GM18526 (cell line): ENCODE data around the gene PCDHB6.
"Not testable (repeated sequence)": the region's sequence is repeated elsewhere in the genome, so short reads cannot be mapped to it uniquely, and the experiment has no call there.

Experiments used
- POLR2A ChIP-seq: IDR thresholded peaks from 3 replicates; pipeline ENCODE4 v1.6.1; 2011; ENCODE audit not compliant: insufficient read length; ENCODE audit errors: extremely low read depth

Gene PCDHB6

GRCh38 chr5:141175933-141176332, 26.1 kb downstream of the PCDHB6 start:
- no peak for TF ChIP-seq POLR2A

- TF ChIP-seq POLR2A = not testable (repeated sequence)
These were observed 27.8 kb downstream of the PCDHB6 start, which contains the start of gene PCDHB8 for GRCh38 chr5:141177577-141178191. Gene PCDHB8, plus strand, starts transcription at chr5:141177790. Its CDS starts 245 bp downstream, at chr5:141178035.

- TF ChIP-seq POLR2A = no peak
These were observed 30.5 kb downstream of the PCDHB6 start for GRCh38 chr5:141180313-141180712.

- no peak for TF ChIP-seq POLR2A
These were observed 32.4 kb downstream of the PCDHB6 start, which contains the start of gene PCDHB16 for GRCh38 chr5:141182248-141182647. Gene PCDHB16, plus strand, starts transcription at chr5:141182387. Its CDS starts 173 bp downstream, at chr5:141182560.

GRCh38 chr5:141186897-141187512, 37.1 kb downstream of the PCDHB6 start, which contains the start of gene PCDHB9:
Gene PCDHB9, plus strand, starts transcription at chr5:141187161. Its CDS starts 158 bp downstream, at chr5:141187319.
- no peak for TF ChIP-seq POLR2A

GRCh38 chr5:141192110-141192725, 42.4 kb downstream of the PCDHB6 start, which contains the start of gene PCDHB10:
Gene PCDHB10, plus strand, starts transcription at chr5:141192353. Its CDS starts 200 bp downstream, at chr5:141192553.
- no peak for TF ChIP-seq POLR2A

- no peak for TF ChIP-seq POLR2A
These were observed 46.5 kb downstream of the PCDHB6 start for GRCh38 chr5:141196363-141196762.

GRCh38 chr5:141199359-141200235, 49.7 kb downstream of the PCDHB6 start, which contains the start of gene PCDHB11:
Gene PCDHB11, plus strand, starts transcription at chr5:141199627. Its CDS starts 148 bp downstream, at chr5:141199775.
- TF ChIP-seq POLR2A = no peak
